Measurements from ENCODE around the gene RND2. TPM values are rescaled to one million over a fixed set of nuclear protein-coding genes. Genes with fewer than 3 reads are reported as not detected.

Gene RND2
- total RNA-seq, 1 donor = 0.36 TPM

DNA sequence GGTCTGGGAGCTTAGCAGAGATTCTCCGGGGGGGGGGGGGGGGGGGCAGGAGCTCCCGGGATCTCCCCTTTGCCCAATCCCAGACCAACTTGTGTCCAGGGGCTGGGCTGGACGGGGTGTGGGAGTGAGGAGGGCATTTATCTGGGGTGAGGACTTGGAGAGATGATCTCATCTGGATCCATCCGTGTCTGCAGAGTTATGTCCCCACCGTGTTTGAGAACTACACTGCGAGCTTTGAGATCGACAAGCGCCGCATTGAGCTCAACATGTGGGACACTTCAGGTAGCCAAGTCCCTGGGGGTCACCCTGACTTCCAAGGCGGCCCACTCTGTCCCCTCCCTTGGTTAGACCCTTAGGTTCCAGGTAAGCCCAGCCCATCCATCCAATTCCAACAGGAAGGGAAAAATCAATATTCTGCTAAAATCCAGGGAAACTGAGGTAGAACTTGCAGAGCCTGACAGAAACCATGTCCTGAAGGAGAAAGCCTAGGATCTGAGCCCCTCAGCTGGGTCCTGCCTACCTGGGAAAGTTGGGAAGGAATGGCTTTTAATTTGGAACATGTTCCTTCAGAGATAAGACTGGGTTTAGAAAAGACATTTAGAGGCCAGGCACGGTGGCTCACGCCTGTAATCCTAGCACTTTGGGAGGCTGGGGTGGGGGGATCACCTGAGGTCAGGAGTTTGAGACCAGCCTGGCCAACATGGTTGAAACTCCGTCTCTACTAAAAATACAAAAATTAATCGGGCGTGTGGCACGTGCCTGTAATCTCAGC, 921 bp downstream of the RND2 start:
- no peak for TF ChIP-seq CTCF (IDR thresholded peaks at IDR 0.05; ENCODE audit: extremely low read depth, low read depth, low read length)
- no peak overlapping the region for H3K4me2 ChIP-seq (ENCODE audit: insufficient read depth, low read length)
- no peak overlapping the region for H3K4me3 ChIP-seq (ENCODE audit: insufficient read depth, low read length)

GRCh38 chr17:43026595-43026994, 1.6 kb downstream of the RND2 start:
- DNase-seq (ENCODE audit: insufficient read length, low spot score, missing footprints) = peak; percentile 79
- Histone ChIP-seq H3K4me3 (ENCODE audit: insufficient read depth, low read length) (no peak overlapping the region), H3K27me3 (ENCODE audit: insufficient read depth, low read length) (no peaks in the 10 kb centered on the region), H3K36me3 (ENCODE audit: insufficient read depth, low read length) (no peaks in the 10 kb centered on the region), H3K27ac (ENCODE audit: low read depth, low read length) (no peak overlapping the region), H3K9me3 (ENCODE audit: low read depth, low read length) (no peaks in the 10 kb centered on the region), H3K4me2 (ENCODE audit: insufficient read depth, low read length) (no peak overlapping the region), H3K79me2 (ENCODE audit: insufficient read depth, low read length) (peaks cover 8% of the 10 kb centered on the region), H2AFZ (ENCODE audit: low read length) (no peak overlapping the region), H4K20me1 (ENCODE audit: insufficient read depth, low read length) (no peaks in the 10 kb centered on the region), H3K4me1 (ENCODE audit: insufficient read depth, low read length) (peaks cover 3% of the 10 kb centered on the region)
- no peak for TF ChIP-seq CTCF (IDR thresholded peaks at IDR 0.05; ENCODE audit: extremely low read depth, low read depth, low read length)

More for the DNA sequence above, 921 bp downstream of the RND2 start:
- Histone ChIP-seq H3K79me2 (ENCODE audit: insufficient read depth, low read length) (peaks cover 15% of the 10 kb centered on the region), H2AFZ (ENCODE audit: low read length) (no peak overlapping the region), H4K20me1 (ENCODE audit: insufficient read depth, low read length) (no peaks in the 10 kb centered on the region), H3K9me3 (ENCODE audit: low read depth, low read length) (no peaks in the 10 kb centered on the region), H3K4me1 (ENCODE audit: insufficient read depth, low read length) (peaks cover 4% of the 10 kb centered on the region), H3K27ac (ENCODE audit: low read depth, low read length) (no peak overlapping the region), H3K36me3 (ENCODE audit: insufficient read depth, low read length) (no peaks in the 10 kb centered on the region), H3K27me3 (ENCODE audit: insufficient read depth, low read length) (no peaks in the 10 kb centered on the region)
- peak; percentile 90 for DNase-seq (ENCODE audit: insufficient read length, low spot score, missing footprints)

GRCh38 chr17:43027091-43028032, 2.3 kb downstream of the RND2 start:
- Histone ChIP-seq H3K9me3 (ENCODE audit: low read depth, low read length) (no peaks in the 10 kb centered on the region), H3K27ac (ENCODE audit: low read depth, low read length) (no peak overlapping the region), H4K20me1 (ENCODE audit: insufficient read depth, low read length) (no peaks in the 10 kb centered on the region), H3K4me2 (ENCODE audit: insufficient read depth, low read length) (no peak overlapping the region), H3K4me3 (ENCODE audit: insufficient read depth, low read length) (no peak overlapping the region), H3K79me2 (ENCODE audit: insufficient read depth, low read length) (peaks cover under 1% of the 10 kb centered on the region), H3K27me3 (ENCODE audit: insufficient read depth, low read length) (no peaks in the 10 kb centered on the region), H3K36me3 (ENCODE audit: insufficient read depth, low read length) (no peaks in the 10 kb centered on the region), H2AFZ (ENCODE audit: low read length) (no peak overlapping the region), H3K4me1 (ENCODE audit: insufficient read depth, low read length) (peaks cover 3% of the 10 kb centered on the region)
- peak; percentile 71 for DNase-seq (ENCODE audit: insufficient read length, low spot score, missing footprints)
- TF ChIP-seq CTCF (IDR thresholded peaks at IDR 0.05; ENCODE audit: extremely low read depth, low read depth, low read length) = no peak
